RWPE2 (cell line): ENCODE data around the gene TTN.

Source experiments
- ATAC-seq: fragments of 200-7000 bp; cut with Tn5 transposase; 3 replicates; pipeline ENCODE4 v1.9.1; 2021; ENCODE audit warnings: low read depth
- DNase-seq: peaks from one replicate; pipeline ENCODE4 v3.0.0-alpha.2; 2020; ENCODE audit warnings: low spot score
- H3K27ac ChIP-seq: fragments of 450-650 bp; 2 replicates; pipeline ENCODE4 v1.5.1; 2017; ENCODE audit warnings: mild to moderate bottlenecking; ENCODE audit not compliant: poor library complexity, severe bottlenecking
- H3K27me3 ChIP-seq: fragments of 250-450 bp; sonication (Bioruptor Pico); 2 replicates; pipeline ENCODE4 v1.5.1; 2021; ENCODE audit warnings: mild to moderate bottlenecking, moderate library complexity; ENCODE audit not compliant: insufficient read depth, poor library complexity, severe bottlenecking
- H3K36me3 ChIP-seq: fragments of 250-450 bp; sonication (Bioruptor Pico); 2 replicates; pipeline ENCODE4 v1.5.1; 2020; ENCODE audit warnings: low read depth, mild to moderate bottlenecking, moderate library complexity
- H3K4me1 ChIP-seq: fragments of 250-450 bp; sonication (Bioruptor Pico); 2 replicates; pipeline ENCODE4 v1.5.1; 2021; ENCODE audit warnings: mild to moderate bottlenecking, moderate library complexity; ENCODE audit not compliant: insufficient read depth, poor library complexity, severe bottlenecking
- H3K4me3 ChIP-seq: fragments of 250-450 bp; sonication (Bioruptor Pico); 2 replicates; pipeline ENCODE4 v1.5.1; 2021; ENCODE audit warnings: mild to moderate bottlenecking, moderate library complexity; ENCODE audit not compliant: severe bottlenecking
- H3K9me3 ChIP-seq: fragments of 250-450 bp; sonication (Bioruptor Pico); 2 replicates; pipeline ENCODE4 v1.5.1; 2021; ENCODE audit warnings: mild to moderate bottlenecking, moderate library complexity; ENCODE audit not compliant: severe bottlenecking
- TF ChIP-seq, protein P1 (sequence below): fragments of 450-650 bp; IDR thresholded peaks from one replicate; pipeline ENCODE4 v1.5.1; 2017; ENCODE audit warnings: mild to moderate bottlenecking, moderate library complexity; ENCODE audit not compliant: poor library complexity, severe bottlenecking

Gene TTN

GRCh38 chr2:178787934-178788333 is 19.3 kb downstream of the TTN start:
- no peaks in the 10 kb centered on the region for H3K27me3 ChIP-seq
- TF ChIP-seq, protein P1, sequence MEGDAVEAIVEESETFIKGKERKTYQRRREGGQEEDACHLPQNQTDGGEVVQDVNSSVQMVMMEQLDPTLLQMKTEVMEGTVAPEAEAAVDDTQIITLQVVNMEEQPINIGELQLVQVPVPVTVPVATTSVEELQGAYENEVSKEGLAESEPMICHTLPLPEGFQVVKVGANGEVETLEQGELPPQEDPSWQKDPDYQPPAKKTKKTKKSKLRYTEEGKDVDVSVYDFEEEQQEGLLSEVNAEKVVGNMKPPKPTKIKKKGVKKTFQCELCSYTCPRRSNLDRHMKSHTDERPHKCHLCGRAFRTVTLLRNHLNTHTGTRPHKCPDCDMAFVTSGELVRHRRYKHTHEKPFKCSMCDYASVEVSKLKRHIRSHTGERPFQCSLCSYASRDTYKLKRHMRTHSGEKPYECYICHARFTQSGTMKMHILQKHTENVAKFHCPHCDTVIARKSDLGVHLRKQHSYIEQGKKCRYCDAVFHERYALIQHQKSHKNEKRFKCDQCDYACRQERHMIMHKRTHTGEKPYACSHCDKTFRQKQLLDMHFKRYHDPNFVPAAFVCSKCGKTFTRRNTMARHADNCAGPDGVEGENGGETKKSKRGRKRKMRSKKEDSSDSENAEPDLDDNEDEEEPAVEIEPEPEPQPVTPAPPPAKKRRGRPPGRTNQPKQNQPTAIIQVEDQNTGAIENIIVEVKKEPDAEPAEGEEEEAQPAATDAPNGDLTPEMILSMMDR, result no peak
- H3K4me3 ChIP-seq, result no peak overlapping the region
- H3K27ac ChIP-seq, result no peak overlapping the region
- H3K4me1 ChIP-seq, result no peaks in the 10 kb centered on the region
- DNase-seq (no peak), ATAC-seq (no peak)
- H3K9me3 ChIP-seq, result no peaks in the 10 kb centered on the region
- no peaks in the 10 kb centered on the region for H3K36me3 ChIP-seq

- Histone ChIP-seq H3K4me1 (no peaks in the 10 kb centered on the region), H3K27ac (no peak overlapping the region), H3K36me3 (no peaks in the 10 kb centered on the region), H3K27me3 (no peaks in the 10 kb centered on the region), H3K9me3 (no peaks in the 10 kb centered on the region), H3K4me3 (no peak overlapping the region)
- ATAC-seq, result no peak
- no peak for DNase-seq
- TF ChIP-seq, protein P1, result no peak
These were observed 20.1 kb downstream of the TTN start for GRCh38 chr2:178787155-178787554.

GRCh38 chr2:178783889-178784288 is 23.3 kb downstream of the TTN start:
- Histone ChIP-seq H3K36me3 (no peaks in the 10 kb centered on the region), H3K27me3 (no peaks in the 10 kb centered on the region), H3K9me3 (no peaks in the 10 kb centered on the region), H3K4me1 (no peaks in the 10 kb centered on the region), H3K4me3 (no peak overlapping the region), H3K27ac (no peak overlapping the region)
- ATAC-seq (no peak), DNase-seq (no peak)
- TF ChIP-seq, protein P1, result no peak

DNA sequence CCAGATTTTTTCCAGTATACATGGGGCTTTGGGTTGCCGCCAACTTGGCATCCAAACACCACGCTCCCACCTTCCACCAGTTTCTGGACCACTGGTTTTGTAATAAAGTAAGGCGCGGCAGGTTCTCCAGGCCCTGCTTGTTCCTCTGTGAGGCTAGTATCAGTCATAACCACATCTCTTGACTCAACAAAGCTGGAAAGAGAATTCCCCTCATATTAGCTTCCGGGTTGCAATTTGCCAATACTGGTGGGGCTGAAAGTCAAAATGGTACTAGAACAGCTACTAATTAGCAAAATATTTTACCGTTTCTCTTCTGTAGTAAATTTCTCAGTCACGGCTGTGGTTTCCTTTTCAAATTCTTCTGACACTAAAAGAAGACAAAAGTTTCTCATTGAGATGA is 25.0 kb downstream of the TTN start:
- Histone ChIP-seq H3K4me1 (no peaks in the 10 kb centered on the region), H3K9me3 (no peaks in the 10 kb centered on the region), H3K27me3 (no peaks in the 10 kb centered on the region), H3K27ac (no peak overlapping the region), H3K4me3 (no peak overlapping the region), H3K36me3 (no peaks in the 10 kb centered on the region)
- DNase-seq, result no peak
- TF ChIP-seq, protein P1, result no peak
- no peak for ATAC-seq

DNA sequence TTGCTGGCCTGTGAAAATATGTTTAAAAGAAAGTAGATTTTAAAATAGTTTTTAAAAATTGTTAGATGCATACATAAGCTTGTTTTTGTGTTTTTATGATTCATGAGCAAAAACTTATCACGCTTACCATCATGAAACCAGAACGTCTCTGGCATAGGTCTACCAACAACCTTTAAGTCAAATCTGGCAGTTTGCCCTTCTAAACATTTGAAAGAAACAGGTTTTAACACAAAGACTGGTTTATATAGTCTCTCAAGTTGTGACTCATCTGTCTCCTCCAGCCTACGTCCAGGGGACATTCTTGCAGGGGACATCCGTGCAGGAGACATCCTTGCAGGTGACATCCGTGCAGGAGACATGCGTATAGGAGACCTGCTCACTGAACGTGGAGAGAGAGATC is 29.6 kb downstream of the TTN start:
- Histone ChIP-seq H3K36me3 (no peaks in the 10 kb centered on the region), H3K9me3 (no peaks in the 10 kb centered on the region), H3K27me3 (no peaks in the 10 kb centered on the region), H3K4me1 (no peaks in the 10 kb centered on the region), H3K4me3 (no peak overlapping the region), H3K27ac (no peak overlapping the region)
- ATAC-seq (no peak), DNase-seq (no peak)
- TF ChIP-seq, protein P1, result no peak
